BLaER1 treated with 17β-estradiol and CSF1 and Interleukin-3, amounts not matched to agents 10 nM and 100 nM (cell line): ENCODE results near the gene BEST2.

ENCODE experiments used
- H3K27ac ChIP-seq, 11 experiments: shearing (Covaris generic); formaldehyde crosslinking; 2 replicates each; pipeline ENCODE4 v1.8.1; 2022
- H3K27me3 ChIP-seq, 11 experiments: shearing (Covaris generic); formaldehyde crosslinking; 2 replicates each; pipeline ENCODE4 v1.8.1; 2022
- H3K36me3 ChIP-seq, 11 experiments: shearing (Covaris generic); formaldehyde crosslinking; 2 replicates each; pipeline ENCODE4 v1.8.1; 2022
- H3K4me1 ChIP-seq, 10 experiments: shearing (Covaris generic); formaldehyde crosslinking; 2 replicates each; pipeline ENCODE4 v1.8.1; 2022
- H3K4me2 ChIP-seq, 11 experiments: shearing (Covaris generic); formaldehyde crosslinking; 2 replicates each; pipeline ENCODE4 v1.8.1; 2022
- H3K4me3 ChIP-seq, 10 experiments: shearing (Covaris generic); formaldehyde crosslinking; 2 replicates each; pipeline ENCODE4 v1.8.1; 2022
- H3K9ac ChIP-seq, 11 experiments: shearing (Covaris generic); formaldehyde crosslinking; 2 replicates each; pipeline ENCODE4 v1.8.1; 2022
- H3K9me3 ChIP-seq, 11 experiments: shearing (Covaris generic); formaldehyde crosslinking; replicated peaks in 1 of 11; 2 replicates each; pipeline ENCODE4 v1.8.1; 2022
- H4K20me1 ChIP-seq, 11 experiments: shearing (Covaris generic); formaldehyde crosslinking; 2 replicates each; pipeline ENCODE4 v1.8.1; 2022
- Cebpa-rat ChIP-seq, 11 experiments: shearing (Covaris generic); IDR thresholded peaks; 2 replicates each; pipeline ENCODE4 v1.8.1; 2022

BEST2 gene

GRCh38 chr19:12767666-12768065, 16.1 kb downstream of the BEST2 start:
- Histone ChIP-seq H3K27me3 (no peaks in the 10 kb centered on the region), H4K20me1 (peaks cover 0 to 24% (median 0%) of the 10 kb centered on the region in 11 experiments; a peak in 6 of 22 replicates), H3K36me3 (peaks cover 0 to 13% (median 6%) of the 10 kb centered on the region in 11 experiments; a peak in 11 of 22 replicates), H3K4me2 (no peak overlapping the region), H3K9me3 (no peaks in the 10 kb centered on the region), H3K4me3 (no peak overlapping the region), H3K9ac (peak overlapping the region in 1 of 11 experiments; percentile 14; a peak in 1 of 22 replicates), H3K4me1 (peaks cover 14 to 36% (median 28%) of the 10 kb centered on the region in 10 experiments), H3K27ac (no peak overlapping the region)
- TF ChIP-seq Cebpa-rat (IDR thresholded peaks at IDR 0.05) = no peak

GRCh38 chr19:12769689-12770088, 18.1 kb downstream of the BEST2 start:
- TF ChIP-seq Cebpa-rat (IDR thresholded peaks at IDR 0.05) = no peak
- Histone ChIP-seq H3K4me3 (peak overlapping the region in 5 of 10 experiments; percentile 17 to 52 (median 28); a peak in 5 of 20 replicates), H3K27ac (peak overlapping the region in 1 of 11 experiments; percentile 28; a peak in 1 of 22 replicates), H3K27me3 (no peaks in the 10 kb centered on the region), H3K9ac (peak overlapping the region in 7 of 11 experiments; percentile 17 to 64 (median 48); a peak in 6 of 22 replicates), H3K4me1 (peaks cover 24 to 54% (median 42%) of the 10 kb centered on the region in 10 experiments), H3K36me3 (peaks cover 0 to 2% (median 0%) of the 10 kb centered on the region in 11 experiments; a peak in 3 of 22 replicates), H3K4me2 (peak overlapping the region; percentile 73 to 92 (median 88)), H3K9me3 (no peaks in the 10 kb centered on the region), H4K20me1 (peaks cover 0 to 32% (median 0%) of the 10 kb centered on the region in 11 experiments; a peak in 7 of 22 replicates)

- Histone ChIP-seq H3K4me3 (no peak overlapping the region), H3K27me3 (no peaks in the 10 kb centered on the region), H3K9ac (no peak overlapping the region), H3K4me1 (peaks cover 28 to 57% (median 47%) of the 10 kb centered on the region in 10 experiments), H3K4me2 (no peak overlapping the region), H4K20me1 (peaks cover 0 to 32% (median 0%) of the 10 kb centered on the region in 11 experiments; a peak in 7 of 22 replicates), H3K27ac (no peak overlapping the region), H3K36me3 (no peaks in the 10 kb centered on the region; a peak in 1 of 22 replicates), H3K9me3 (no peaks in the 10 kb centered on the region)
- no peak for TF ChIP-seq Cebpa-rat (IDR thresholded peaks at IDR 0.05)
These were observed 19.3 kb downstream of the BEST2 start for GRCh38 chr19:12770922-12771321.

- no peaks in the 10 kb centered on the region for H3K27me3 ChIP-seq
- H3K27ac ChIP-seq = no peak overlapping the region
- TF ChIP-seq Cebpa-rat (IDR thresholded peaks at IDR 0.05) = no peak
- H3K36me3 ChIP-seq = no peaks in the 10 kb centered on the region; a peak in 1 of 22 replicates
- peak overlapping the region in 3 of 11 experiments; percentile 10 to 26 (median 13); a peak in 2 of 22 replicates for H3K4me2 ChIP-seq
- peaks cover 35 to 67% (median 48%) of the 10 kb centered on the region in 10 experiments for H3K4me1 ChIP-seq
- H4K20me1 ChIP-seq = peaks cover 0 to 32% (median 0%) of the 10 kb centered on the region in 11 experiments; a peak in 7 of 22 replicates
- no peaks in the 10 kb centered on the region for H3K9me3 ChIP-seq
- peak overlapping the region in 1 of 11 experiments; percentile 42; a peak in 2 of 22 replicates for H3K9ac ChIP-seq
- no peak overlapping the region for H3K4me3 ChIP-seq
These were observed 20.7 kb downstream of the BEST2 start for GRCh38 chr19:12772323-12772722.

GRCh38 chr19:12773571-12773970, 22.0 kb downstream of the BEST2 start:
- Histone ChIP-seq H3K27ac (no peak overlapping the region), H3K36me3 (no peaks in the 10 kb centered on the region), H3K4me2 (peak overlapping the region in 7 of 11 experiments; percentile 4 to 94 (median 38); a peak in 8 of 22 replicates), H3K4me3 (no peak overlapping the region), H3K9me3 (no peaks in the 10 kb centered on the region), H4K20me1 (peaks cover 0 to 26% (median 0%) of the 10 kb centered on the region in 11 experiments; a peak in 6 of 22 replicates), H3K4me1 (peaks cover 40 to 71% (median 58%) of the 10 kb centered on the region in 10 experiments), H3K9ac (peak overlapping the region in 2 of 11 experiments; percentile 6 to 18; a peak in 1 of 22 replicates), H3K27me3 (no peaks in the 10 kb centered on the region)
- TF ChIP-seq Cebpa-rat (IDR thresholded peaks at IDR 0.05) = no peak

GRCh38 chr19:12774588-12775555, 23.3 kb downstream of the BEST2 start, which contains the start of gene HOOK2:
TSS of gene HOOK2 (minus strand) at chr19:12775552. CDS start at chr19:12775449, 103 bp downstream.
- no peak for TF ChIP-seq Cebpa-rat (IDR thresholded peaks at IDR 0.05)
- Histone ChIP-seq H3K9ac (peak within 1 kb of the TSS; percentile 70 to 86 (median 82)), H3K27ac (peak within 1 kb of the TSS; percentile 44 to 93 (median 71); a peak in 19 of 22 replicates)

GRCh38 chr19:12777217-12778016, 25.8 kb downstream of the BEST2 start:
- peaks cover 0 to 13% (median 0%) of the 10 kb centered on the region in 11 experiments; a peak in 4 of 22 replicates for H4K20me1 ChIP-seq
- H3K4me3 ChIP-seq = peak overlapping the region; percentile 56 to 79 (median 64)
- no peak for TF ChIP-seq Cebpa-rat (IDR thresholded peaks at IDR 0.05)
- H3K27ac ChIP-seq = peak overlapping the region; percentile 73 to 93 (median 85)
- no peaks in the 10 kb centered on the region for H3K9me3 ChIP-seq
- H3K27me3 ChIP-seq = no peaks in the 10 kb centered on the region
- peaks cover 54 to 77% (median 67%) of the 10 kb centered on the region in 10 experiments for H3K4me1 ChIP-seq
- peak overlapping the region; percentile 67 to 89 (median 83) for H3K9ac ChIP-seq
- no peaks in the 10 kb centered on the region for H3K36me3 ChIP-seq
- peak overlapping the region; percentile 83 to 98 (median 95) for H3K4me2 ChIP-seq

More at GRCh38 chr19:12774588-12775555, 23.3 kb downstream of the BEST2 start, which contains the start of gene HOOK2:
- peaks cover 45 to 76% (median 62%) of the 10 kb centered on the region in 10 experiments for H3K4me1 ChIP-seq
- H3K4me2 ChIP-seq = peak within 1 kb of the TSS; percentile 78 to 99 (median 96)
- peaks cover 0 to 26% (median 0%) of the 10 kb centered on the region in 11 experiments; a peak in 6 of 22 replicates for H4K20me1 ChIP-seq
- H3K36me3 ChIP-seq = no peaks in the 10 kb centered on the region
- H3K9me3 ChIP-seq = no peaks in the 10 kb centered on the region
- H3K27me3 ChIP-seq = no peaks in the 10 kb centered on the region
- H3K4me3 ChIP-seq = peak within 1 kb of the TSS; percentile 60 to 79 (median 69)
